LNCAP (cell line): Measurements from ENCODE around the gene CCDC78.

ENCODE experiments used
- CTCF ChIP-seq: fragments of 450-650 bp; IDR thresholded peaks from 2 replicates; pipeline ENCODE4 v1.5.1; 2017; ENCODE audit warnings: mild to moderate bottlenecking

The CCDC78 gene

GRCh38 chr16:678209-678857 is 47.9 kb downstream of the CCDC78 start:
- TF ChIP-seq CTCF, result no peak

- TF ChIP-seq CTCF, result no peak
Observed at GRCh38 chr16:677316-678190, 48.7 kb downstream of the CCDC78 start.

GRCh38 chr16:676913-677312 is 49.3 kb downstream of the CCDC78 start:
- no peak for TF ChIP-seq CTCF

GRCh38 chr16:676565-676902 is 49.7 kb downstream of the CCDC78 start:
- TF ChIP-seq CTCF, result no peak

GRCh38 chr16:675884-676564 is 50.2 kb downstream of the CCDC78 start:
- TF ChIP-seq CTCF, result no peak

GRCh38 chr16:674968-675883 is 51.0 kb downstream of the CCDC78 start, which contains the start of gene RHBDL1:
TSS of gene RHBDL1 (plus strand) at chr16:675671. CDS start at chr16:675791, 120 bp downstream.
- TF ChIP-seq CTCF, result no peak
